ENCODE results near the gene CLOCK.

- TF ChIP-seq, protein P1, sequence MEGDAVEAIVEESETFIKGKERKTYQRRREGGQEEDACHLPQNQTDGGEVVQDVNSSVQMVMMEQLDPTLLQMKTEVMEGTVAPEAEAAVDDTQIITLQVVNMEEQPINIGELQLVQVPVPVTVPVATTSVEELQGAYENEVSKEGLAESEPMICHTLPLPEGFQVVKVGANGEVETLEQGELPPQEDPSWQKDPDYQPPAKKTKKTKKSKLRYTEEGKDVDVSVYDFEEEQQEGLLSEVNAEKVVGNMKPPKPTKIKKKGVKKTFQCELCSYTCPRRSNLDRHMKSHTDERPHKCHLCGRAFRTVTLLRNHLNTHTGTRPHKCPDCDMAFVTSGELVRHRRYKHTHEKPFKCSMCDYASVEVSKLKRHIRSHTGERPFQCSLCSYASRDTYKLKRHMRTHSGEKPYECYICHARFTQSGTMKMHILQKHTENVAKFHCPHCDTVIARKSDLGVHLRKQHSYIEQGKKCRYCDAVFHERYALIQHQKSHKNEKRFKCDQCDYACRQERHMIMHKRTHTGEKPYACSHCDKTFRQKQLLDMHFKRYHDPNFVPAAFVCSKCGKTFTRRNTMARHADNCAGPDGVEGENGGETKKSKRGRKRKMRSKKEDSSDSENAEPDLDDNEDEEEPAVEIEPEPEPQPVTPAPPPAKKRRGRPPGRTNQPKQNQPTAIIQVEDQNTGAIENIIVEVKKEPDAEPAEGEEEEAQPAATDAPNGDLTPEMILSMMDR (conservative IDR thresholded peaks at IDR 0.05): no peak
- TF ChIP-seq EZH2 (IDR thresholded peaks at IDR 0.05; ENCODE audit: low read depth): no peak
Observed at GRCh38 chr4:55407764-55408163, 138.9 kb downstream of the CLOCK start.
